SK-N-SH (cell line): Measurements from ENCODE around the gene TXNDC11. TPM values are rescaled to one million over a fixed set of nuclear protein-coding genes. Genes with fewer than 3 reads are reported as not detected.

ENCODE experiments used
- CTCF ChIA-PET: fragments of 300-600, 350-600 bp; formaldehyde crosslinking; extraction: SDS; loops from one replicate; lab custom pipeline; 2021; lab: Yijun Ruan, JAX
- POLR2A ChIA-PET: fragments of 350-600 bp; sonication (Branson Sonifier 250); formaldehyde crosslinking; extraction: SDS; loops from one replicate; lab custom pipeline; 2020; ENCODE audit warnings: antibody characterized with exemption, inconsistent platforms; lab: Yijun Ruan, JAX
- DNase-seq: peaks from one replicate; pipeline ENCODE4 v3.0.0; 2012
- H2AFZ ChIP-seq: fragments of 200-600 bp; sonication (generic); 2 replicates; pipeline ENCODE4 v1.8.1; 2016; ENCODE audit warnings: antibody characterized with exemption, mild to moderate bottlenecking, low read depth
- H3F3A ChIP-seq: fragments of 200-600 bp; sonication (generic); replicated peaks from 2 replicates; pipeline ENCODE3; 2016; ENCODE audit warnings: antibody characterized with exemption, mild to moderate bottlenecking; ENCODE audit not compliant: insufficient read depth
- H3K27ac ChIP-seq, 2 experiments: fragments of 200-500 bp in 1 of 2; fragments of 200-600 bp in 1 of 2; sonication (Bioruptor generic) in 1 of 2; sonication (generic), shearing (Covaris generic) in 1 of 2; 2 replicates each; pipeline versions ENCODE4 v1.5.1 to v1.6.1; 2014 to 2016; ENCODE audit warnings: low read depth in 2 of 2, inconsistent platforms in 1 of 2, low read length in 1 of 2, mild to moderate bottlenecking in 1 of 2, mixed read lengths in 1 of 2
- H3K27me3 ChIP-seq: fragments of 200-600 bp; sonication (generic), shearing (Covaris generic); 2 replicates; pipeline ENCODE4 v1.6.1; 2016; ENCODE audit warnings: mixed run types; ENCODE audit not compliant: insufficient read depth
- H3K36me3 ChIP-seq, 2 experiments: fragments of 200-500 bp in 1 of 2; fragments of 200-600 bp in 1 of 2; sonication (Bioruptor generic) in 1 of 2; sonication (generic) in 1 of 2; replicated peaks in 1 of 2; 2 replicates each; pipeline versions ENCODE3 to v1.5.1; 2014 to 2016; ENCODE audit warnings: low read length in 1 of 2, mild to moderate bottlenecking in 1 of 2; ENCODE audit not compliant: insufficient read depth in 2 of 2, control insufficient read depth in 1 of 2
- H3K4me1 ChIP-seq, 2 experiments: fragments of 200-500 bp in 1 of 2; fragments of 200-600 bp in 1 of 2; sonication (Bioruptor generic) in 1 of 2; sonication (generic), shearing (Covaris generic) in 1 of 2; 2 replicates each; pipeline versions ENCODE4 v1.5.1 to v1.6.1; 2014 to 2016; ENCODE audit warnings: low read depth in 1 of 2, low read length in 1 of 2, mixed run types in 1 of 2; ENCODE audit not compliant: insufficient read depth in 2 of 2, control insufficient read depth in 1 of 2
- H3K4me2 ChIP-seq: fragments of 200-600 bp; sonication (generic), shearing (Covaris generic); 2 replicates; pipeline ENCODE4 v1.6.1; 2017; ENCODE audit warnings: mixed run types
- H3K4me3 ChIP-seq, 2 experiments: fragments of 200-500 bp in 1 of 2; fragments of 200-600 bp in 1 of 2; sonication (Bioruptor generic) in 1 of 2; sonication (generic), shearing (Covaris generic) in 1 of 2; 2 replicates each; pipeline versions ENCODE4 v1.5.1 to v1.8.1; 2014 to 2016; ENCODE audit warnings: low read depth in 2 of 2, inconsistent platforms in 1 of 2, low read length in 1 of 2, mild to moderate bottlenecking in 1 of 2, mixed read lengths in 1 of 2, moderate library complexity in 1 of 2
- H3K79me2 ChIP-seq: fragments of 200-600 bp; sonication (generic); 2 replicates; pipeline ENCODE4 v1.8.1; 2017; ENCODE audit warnings: mild to moderate bottlenecking; ENCODE audit not compliant: insufficient read depth
- H3K9ac ChIP-seq: fragments of 200-600 bp; sonication (generic); 2 replicates; pipeline ENCODE4 v1.6.1; 2017; ENCODE audit warnings: mixed run types
- H3K9me2 ChIP-seq: fragments of 200-600 bp; sonication (generic); 2 replicates; pipeline ENCODE4 v1.6.1; 2017; ENCODE audit warnings: mixed run types
- H3K9me3 ChIP-seq: fragments of 200-600 bp; sonication (generic); 2 replicates; pipeline ENCODE4 v1.6.1; 2017; ENCODE audit warnings: mixed run types, mild to moderate bottlenecking, moderate library complexity
- H4K20me1 ChIP-seq: fragments of 200-600 bp; sonication (generic); 2 replicates; pipeline ENCODE4 v1.6.1; 2017; ENCODE audit warnings: mild to moderate bottlenecking, mixed run types; ENCODE audit not compliant: insufficient read depth
- ELF1 ChIP-seq: IDR thresholded peaks from 2 replicates; pipeline ENCODE4 v1.4.0; 2012
- EZH2phosphoT487 ChIP-seq: fragments of 200-600 bp; sonication (generic); IDR thresholded peaks from 2 replicates; pipeline ENCODE4 v1.6.1; 2017; ENCODE audit warnings: low read depth, mixed run types, mild to moderate bottlenecking, antibody characterized with exemption, moderate library complexity, borderline replicate concordance
- FOSL2 ChIP-seq: IDR thresholded peaks from 2 replicates; pipeline ENCODE4 v1.4.0; 2012; ENCODE audit warnings: low read depth, mild to moderate bottlenecking, moderate library complexity, borderline replicate concordance
- FOXJ3 ChIP-seq: sonication (generic); formaldehyde crosslinking; IDR thresholded peaks from 2 replicates; pipeline ENCODE4 v1.5.1; 2020; ENCODE audit warnings: mild to moderate bottlenecking, missing genetic modification reagents
- FOXM1 ChIP-seq: IDR thresholded peaks from 2 replicates; pipeline ENCODE4 v1.4.0; 2012; ENCODE audit warnings: low read depth, mild to moderate bottlenecking
- GATA2 ChIP-seq: sonication (generic); formaldehyde crosslinking; IDR thresholded peaks from 2 replicates; pipeline ENCODE4 v1.5.0; 2020; ENCODE audit warnings: mild to moderate bottlenecking, missing genetic modification reagents
- JUND ChIP-seq: IDR thresholded peaks from 2 replicates; pipeline ENCODE4 v1.4.0; 2012
- MEF2A ChIP-seq: IDR thresholded peaks from 2 replicates; pipeline ENCODE4 v1.4.0; 2012; ENCODE audit warnings: low read depth, borderline replicate concordance
- NRF1 ChIP-seq: IDR thresholded peaks from 2 replicates; pipeline ENCODE4 v1.6.1; 2012; ENCODE audit warnings: low read depth, mild to moderate bottlenecking, low read length
- RAD21 ChIP-seq: IDR thresholded peaks from 2 replicates; pipeline ENCODE4 v1.6.1; 2012; ENCODE audit warnings: mild to moderate bottlenecking, low read length
- RCOR1 ChIP-seq: fragments of 150-350 bp; IDR thresholded peaks from 2 replicates; pipeline ENCODE4 v1.6.1; 2017; ENCODE audit warnings: antibody characterized with exemption, low read length
- RFX5 ChIP-seq: IDR thresholded peaks from 2 replicates; pipeline ENCODE4 v1.6.1; 2012; ENCODE audit warnings: mild to moderate bottlenecking, improper control_type of control experiment, low read length
- RXRA ChIP-seq: IDR thresholded peaks from 2 replicates; pipeline ENCODE4 v1.4.0; 2012; ENCODE audit warnings: low read depth, mild to moderate bottlenecking, borderline replicate concordance
- TAF1 ChIP-seq: IDR thresholded peaks from 2 replicates; pipeline ENCODE4 v1.6.1; 2012; ENCODE audit warnings: low read depth, mild to moderate bottlenecking, low read length, moderate library complexity, borderline replicate concordance
- TEAD4 ChIP-seq: IDR thresholded peaks from 2 replicates; pipeline ENCODE4 v1.4.0; 2012; ENCODE audit warnings: mild to moderate bottlenecking, borderline replicate concordance; ENCODE audit not compliant: insufficient read depth
- YY1 ChIP-seq: IDR thresholded peaks from 2 replicates; pipeline ENCODE4 v1.4.0; 2012; ENCODE audit warnings: low read depth, mild to moderate bottlenecking
- WGBS: methylation state at CpG from one replicate; pipeline ENCODE4 v1.1.6; 2017; ENCODE audit warnings: low lambda C conversion rate; 5-methylcytosine and 5-hydroxymethylcytosine counted together
- polyA plus RNA-seq, 3 experiments: library from polyadenylated mRNA; depleted of rRNA; stranded (reverse); fragments of >200 nt; gene quantifications; 2 replicates each; pipeline ENCODE4 v1.2.3, GENCODE V29; 2012
- TF ChIP-seq, protein P1 (sequence below): IDR thresholded peaks from 2 replicates; pipeline ENCODE4 v1.4.0; 2012; ENCODE audit warnings: low read depth
- TF ChIP-seq, protein P2 (sequence below): fragments of 150-350 bp; IDR thresholded peaks from 2 replicates; pipeline ENCODE4 v1.6.1; 2016; ENCODE audit warnings: mild to moderate bottlenecking, low read depth, low read length
- TF ChIP-seq, protein P3 (sequence below): IDR thresholded peaks from 2 replicates; pipeline ENCODE4 v1.4.0; 2012; ENCODE audit warnings: low read depth, borderline replicate concordance
- TF ChIP-seq, protein P4 (sequence below): fragments of 150-350 bp; IDR thresholded peaks from 2 replicates; pipeline ENCODE4 v1.6.1; 2017; ENCODE audit warnings: antibody characterized with exemption, low read length, low read depth, borderline replicate concordance
- TF ChIP-seq, protein P5 (sequence below): fragments of 200-600 bp; sonication (generic); IDR thresholded peaks from 2 replicates; pipeline ENCODE4 v1.6.1; 2017; ENCODE audit warnings: antibody characterized with exemption, mild to moderate bottlenecking, moderate library complexity

The TXNDC11 gene
- polyA plus RNA-seq, 1 of the 3 experiments (the other 2 are of a cell fraction) = 37.0 TPM

DNA sequence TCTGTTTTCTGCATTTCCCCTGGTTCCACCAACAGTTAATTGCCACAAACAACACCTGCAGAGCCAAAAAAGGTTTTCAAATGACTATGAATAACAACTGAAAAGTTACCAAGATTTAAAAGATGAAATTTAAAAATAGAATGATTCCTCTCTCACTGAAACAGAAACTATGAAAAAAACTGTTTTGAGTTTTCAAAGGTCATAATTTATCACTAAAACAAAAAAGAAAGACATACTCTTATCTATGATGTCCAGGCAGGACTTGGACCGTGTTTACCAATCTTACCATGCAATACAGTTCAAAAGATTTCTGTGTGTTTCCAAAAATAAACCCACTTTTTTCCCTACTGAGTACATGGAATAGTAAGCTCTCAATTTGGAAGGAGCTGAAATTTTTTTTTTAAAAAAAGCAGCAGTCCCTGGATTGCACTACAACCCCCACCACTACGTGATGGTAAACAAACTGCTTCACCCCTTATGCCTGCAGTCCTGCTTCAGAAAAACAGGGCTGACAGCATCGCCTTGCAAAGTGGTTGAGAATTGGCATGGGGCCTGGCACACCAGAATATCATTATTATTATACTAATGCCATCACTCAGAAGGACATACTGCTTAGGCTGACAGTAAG lies 8.5 kb downstream of the TXNDC11 start:
- Histone ChIP-seq H3K36me3 (peaks cover 48 to 68% of the 10 kb centered on the region in 2 experiments), H3K27ac (no peak overlapping the region), H3F3A (no peaks in the 10 kb centered on the region), H4K20me1 (peaks cover 26% of the 10 kb centered on the region), H3K9ac (no peak overlapping the region), H3K4me2 (no peak overlapping the region), H3K9me2 (no peaks in the 10 kb centered on the region), H3K27me3 (no peaks in the 10 kb centered on the region), H3K4me1 (peaks cover 0 to 8% of the 10 kb centered on the region in 2 experiments; a peak in 2 of 4 replicates), H3K9me3 (no peaks in the 10 kb centered on the region), H2AFZ (no peak overlapping the region), H3K79me2 (peaks cover 82% of the 10 kb centered on the region), H3K4me3 (no peak overlapping the region)
- 91% methylated on average over 3 of the region's 3 CpGs for WGBS
- TF ChIP-seq EZH2phosphoT487 (no peak), RFX5 (no peak), ELF1 (no peak), FOXM1 (no peak), RCOR1 (no peak)
- TF ChIP-seq, protein P1, sequence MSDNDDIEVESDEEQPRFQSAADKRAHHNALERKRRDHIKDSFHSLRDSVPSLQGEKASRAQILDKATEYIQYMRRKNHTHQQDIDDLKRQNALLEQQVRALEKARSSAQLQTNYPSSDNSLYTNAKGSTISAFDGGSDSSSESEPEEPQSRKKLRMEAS = no peak
- CTCF ChIA-PET = no interaction called here
- POLR2A ChIA-PET = interaction anchor here (1.1 kb wide), 1 partner anchor 9 kb away, joined by 4 read pairs; the partner anchor contains the start of gene TXNDC11
- no peak for DNase-seq

DNA sequence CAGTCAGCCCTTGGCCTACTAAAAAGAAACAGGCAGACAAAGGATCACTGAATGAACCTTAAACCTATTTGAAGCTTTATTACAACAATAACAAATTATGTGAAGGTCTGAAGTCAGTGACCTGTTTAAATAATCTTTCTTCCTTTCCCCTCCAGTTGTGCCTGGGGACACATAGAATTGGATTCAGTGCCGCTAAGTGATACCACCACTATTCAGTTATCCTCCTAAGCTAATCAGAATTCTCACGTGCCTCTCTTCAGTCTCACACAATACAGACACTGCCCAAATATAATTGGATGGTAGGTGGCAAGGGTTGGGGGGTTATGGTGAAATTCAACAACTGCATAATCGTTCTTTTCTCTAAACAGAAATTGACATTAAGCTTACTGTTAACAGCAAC lies 11.4 kb downstream of the TXNDC11 start:
- Histone ChIP-seq H3F3A (no peaks in the 10 kb centered on the region), H3K4me2 (no peak overlapping the region), H3K79me2 (peaks cover 75% of the 10 kb centered on the region), H3K36me3 (peaks cover 49 to 74% of the 10 kb centered on the region in 2 experiments), H3K27ac (no peak overlapping the region; a peak in 1 of 4 replicates), H3K4me3 (no peak overlapping the region), H3K27me3 (no peaks in the 10 kb centered on the region), H3K4me1 (peaks cover 0 to 8% of the 10 kb centered on the region in 2 experiments; a peak in 1 of 4 replicates), H4K20me1 (no peaks in the 10 kb centered on the region; the same call in 1 of the 2 replicates), H3K9ac (no peak overlapping the region), H3K9me3 (no peaks in the 10 kb centered on the region), H2AFZ (no peak overlapping the region), H3K9me2 (no peaks in the 10 kb centered on the region)
- DNase-seq = no peak
- ChIA-PET POLR2A (no interaction called here), CTCF (interaction anchor here (1.0 to 1.4 kb wide), 2 partner anchors 17 to 76 kb away, joined by 3 to 4 read pairs; no protein-coding TSS in a partner anchor)
- WGBS = 71% methylated on average over 3 of the region's 3 CpGs
- TF ChIP-seq, protein P1 = no peak
- TF ChIP-seq RFX5 (no peak), RXRA (no peak), YY1 (no peak), TEAD4 (no peak), JUND (no peak), FOXJ3 (no peak), FOSL2 (no peak), TAF1 (no peak), RAD21 (no peak), MEF2A (no peak), NRF1 (no peak), GATA2 (no peak)
- TF ChIP-seq, protein P2, sequence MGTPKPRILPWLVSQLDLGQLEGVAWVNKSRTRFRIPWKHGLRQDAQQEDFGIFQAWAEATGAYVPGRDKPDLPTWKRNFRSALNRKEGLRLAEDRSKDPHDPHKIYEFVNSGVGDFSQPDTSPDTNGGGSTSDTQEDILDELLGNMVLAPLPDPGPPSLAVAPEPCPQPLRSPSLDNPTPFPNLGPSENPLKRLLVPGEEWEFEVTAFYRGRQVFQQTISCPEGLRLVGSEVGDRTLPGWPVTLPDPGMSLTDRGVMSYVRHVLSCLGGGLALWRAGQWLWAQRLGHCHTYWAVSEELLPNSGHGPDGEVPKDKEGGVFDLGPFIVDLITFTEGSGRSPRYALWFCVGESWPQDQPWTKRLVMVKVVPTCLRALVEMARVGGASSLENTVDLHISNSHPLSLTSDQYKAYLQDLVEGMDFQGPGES = no peak
- TF ChIP-seq, protein P3, sequence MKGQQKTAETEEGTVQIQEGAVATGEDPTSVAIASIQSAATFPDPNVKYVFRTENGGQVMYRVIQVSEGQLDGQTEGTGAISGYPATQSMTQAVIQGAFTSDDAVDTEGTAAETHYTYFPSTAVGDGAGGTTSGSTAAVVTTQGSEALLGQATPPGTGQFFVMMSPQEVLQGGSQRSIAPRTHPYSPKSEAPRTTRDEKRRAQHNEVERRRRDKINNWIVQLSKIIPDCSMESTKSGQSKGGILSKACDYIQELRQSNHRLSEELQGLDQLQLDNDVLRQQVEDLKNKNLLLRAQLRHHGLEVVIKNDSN = no peak
- TF ChIP-seq, protein P4, sequence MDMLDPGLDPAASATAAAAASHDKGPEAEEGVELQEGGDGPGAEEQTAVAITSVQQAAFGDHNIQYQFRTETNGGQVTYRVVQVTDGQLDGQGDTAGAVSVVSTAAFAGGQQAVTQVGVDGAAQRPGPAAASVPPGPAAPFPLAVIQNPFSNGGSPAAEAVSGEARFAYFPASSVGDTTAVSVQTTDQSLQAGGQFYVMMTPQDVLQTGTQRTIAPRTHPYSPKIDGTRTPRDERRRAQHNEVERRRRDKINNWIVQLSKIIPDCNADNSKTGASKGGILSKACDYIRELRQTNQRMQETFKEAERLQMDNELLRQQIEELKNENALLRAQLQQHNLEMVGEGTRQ = no peak
- TF ChIP-seq, protein P5, sequence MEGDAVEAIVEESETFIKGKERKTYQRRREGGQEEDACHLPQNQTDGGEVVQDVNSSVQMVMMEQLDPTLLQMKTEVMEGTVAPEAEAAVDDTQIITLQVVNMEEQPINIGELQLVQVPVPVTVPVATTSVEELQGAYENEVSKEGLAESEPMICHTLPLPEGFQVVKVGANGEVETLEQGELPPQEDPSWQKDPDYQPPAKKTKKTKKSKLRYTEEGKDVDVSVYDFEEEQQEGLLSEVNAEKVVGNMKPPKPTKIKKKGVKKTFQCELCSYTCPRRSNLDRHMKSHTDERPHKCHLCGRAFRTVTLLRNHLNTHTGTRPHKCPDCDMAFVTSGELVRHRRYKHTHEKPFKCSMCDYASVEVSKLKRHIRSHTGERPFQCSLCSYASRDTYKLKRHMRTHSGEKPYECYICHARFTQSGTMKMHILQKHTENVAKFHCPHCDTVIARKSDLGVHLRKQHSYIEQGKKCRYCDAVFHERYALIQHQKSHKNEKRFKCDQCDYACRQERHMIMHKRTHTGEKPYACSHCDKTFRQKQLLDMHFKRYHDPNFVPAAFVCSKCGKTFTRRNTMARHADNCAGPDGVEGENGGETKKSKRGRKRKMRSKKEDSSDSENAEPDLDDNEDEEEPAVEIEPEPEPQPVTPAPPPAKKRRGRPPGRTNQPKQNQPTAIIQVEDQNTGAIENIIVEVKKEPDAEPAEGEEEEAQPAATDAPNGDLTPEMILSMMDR = no peak
